Loucy (cell line): ENCODE data around the gene MAD1L1.

Experiments used
- CTCF ChIP-seq: fragments of 200-600 bp; sonication (generic); conservative IDR thresholded peaks from 2 replicates; pipeline ENCODE4 v1.5.1; 2014; ENCODE audit warnings: mild to moderate bottlenecking, antibody characterized with exemption, low read length
- EZH2phosphoT487 ChIP-seq: fragments of 200-600 bp; IDR thresholded peaks from 2 replicates; pipeline ENCODE4 v1.6.1; 2018; ENCODE audit warnings: antibody characterized with exemption, mild to moderate bottlenecking, moderate library complexity, borderline replicate concordance

GRCh38 chr7:1809601-1810258, 423.0 kb downstream of the MAD1L1 start:
- no peak for TF ChIP-seq CTCF
- TF ChIP-seq EZH2phosphoT487, result no peak
